ENCODE results near the gene GPS1.

GPS1 gene

DNA sequence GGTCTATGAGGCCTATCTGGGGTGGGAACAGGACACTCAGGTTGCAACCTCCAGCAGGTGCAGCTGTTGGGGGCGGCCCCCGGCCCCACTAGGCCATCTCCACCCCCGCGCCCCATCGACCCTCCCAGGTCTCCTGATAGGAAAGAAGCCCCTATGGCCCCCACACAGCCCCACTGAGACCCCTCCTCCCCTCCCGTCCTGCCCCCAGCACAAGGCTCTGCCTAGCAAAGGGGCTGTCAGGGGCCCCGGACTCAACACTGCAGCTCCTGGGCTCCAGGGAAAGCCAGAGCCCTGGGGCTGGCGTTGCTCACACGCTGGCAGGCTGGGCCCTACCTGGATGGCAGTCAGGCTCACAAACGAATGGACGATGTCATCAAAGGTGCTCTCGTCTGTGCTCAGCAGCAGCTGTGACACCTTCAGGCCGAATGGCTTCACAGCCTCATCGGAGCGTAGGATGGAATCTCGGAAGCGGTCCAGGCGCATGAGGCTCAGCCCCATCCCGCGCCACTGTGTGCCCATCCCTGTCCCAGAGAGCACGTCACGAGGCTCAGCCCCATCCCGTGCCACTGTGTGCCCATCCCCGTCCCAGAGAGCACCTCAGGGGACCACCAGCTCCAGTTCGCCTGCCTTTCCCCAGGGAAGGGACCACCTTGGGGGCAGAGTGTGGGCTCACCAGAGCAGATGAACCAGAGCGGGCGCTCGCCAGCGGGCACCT is 39.0 kb downstream of the GPS1 start:
- no peak for DNase-seq (ENCODE audit: low spot score)

DNA sequence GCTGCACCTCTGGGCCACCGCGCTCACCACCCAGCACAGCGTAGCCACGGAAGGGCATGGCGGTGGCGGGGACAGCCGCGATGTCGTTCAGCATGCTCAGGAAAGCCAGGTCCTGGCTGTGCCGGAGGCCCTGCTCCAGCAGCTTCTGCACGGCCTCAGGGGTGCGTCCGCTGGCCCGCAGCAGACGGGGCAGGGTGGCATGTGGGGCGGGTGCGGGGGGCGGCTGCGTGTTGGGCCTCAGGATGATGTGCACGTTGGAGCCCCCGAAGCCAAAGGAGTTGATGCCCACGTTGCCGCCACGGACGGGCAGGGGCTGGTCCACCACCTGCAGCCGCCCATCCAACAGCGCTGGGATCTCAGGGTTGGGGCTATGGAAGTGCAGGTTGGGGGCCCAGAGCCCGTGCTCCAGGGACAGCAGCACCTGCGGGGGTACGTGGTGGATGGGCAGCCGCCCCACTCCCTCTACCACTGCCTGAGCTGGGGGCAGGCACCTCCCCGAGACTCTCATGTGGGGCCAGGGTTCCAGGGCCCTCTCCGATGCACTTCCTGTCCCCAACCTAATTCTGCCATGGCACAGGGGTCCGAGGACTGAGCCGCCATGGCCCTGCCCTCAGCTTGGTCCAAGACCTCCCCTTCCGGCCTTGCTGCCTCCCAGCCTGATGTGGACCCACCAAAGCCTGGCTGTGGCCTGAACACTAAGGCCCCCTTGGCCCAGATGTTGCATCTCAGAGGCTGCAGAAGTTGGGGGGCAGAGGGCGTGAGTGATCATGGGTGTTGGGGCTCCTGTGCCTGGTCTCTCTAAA is 39.8 kb downstream of the GPS1 start:
- DNase-seq (ENCODE audit: low spot score): no peak

DNA sequence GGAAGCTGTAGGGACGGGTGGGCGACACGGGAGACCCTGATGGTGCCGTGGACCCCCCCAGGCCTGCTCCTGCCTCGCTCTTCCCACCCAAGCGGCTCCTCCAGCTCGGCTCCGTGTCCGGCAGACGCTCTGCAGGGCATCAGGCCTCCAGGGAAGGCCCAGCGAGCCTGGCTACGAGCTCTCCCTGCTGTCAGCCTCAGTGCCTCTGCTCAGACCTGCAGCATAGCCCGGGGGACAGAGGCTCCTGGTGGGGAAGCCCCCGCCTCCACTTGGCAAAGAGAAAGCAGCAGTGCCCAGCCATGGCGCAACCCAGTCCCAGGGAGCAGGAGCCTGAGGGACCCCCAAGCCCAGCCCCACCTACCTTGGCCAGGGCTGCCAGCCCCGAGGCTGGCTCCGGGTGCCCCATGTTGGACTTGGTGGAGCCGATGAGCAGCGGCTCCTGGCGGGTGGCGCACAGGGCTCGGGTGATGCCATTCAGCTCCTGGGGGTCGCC is 40.4 kb downstream of the GPS1 start:
- DNase-seq (ENCODE audit: low spot score): no peak

DNA sequence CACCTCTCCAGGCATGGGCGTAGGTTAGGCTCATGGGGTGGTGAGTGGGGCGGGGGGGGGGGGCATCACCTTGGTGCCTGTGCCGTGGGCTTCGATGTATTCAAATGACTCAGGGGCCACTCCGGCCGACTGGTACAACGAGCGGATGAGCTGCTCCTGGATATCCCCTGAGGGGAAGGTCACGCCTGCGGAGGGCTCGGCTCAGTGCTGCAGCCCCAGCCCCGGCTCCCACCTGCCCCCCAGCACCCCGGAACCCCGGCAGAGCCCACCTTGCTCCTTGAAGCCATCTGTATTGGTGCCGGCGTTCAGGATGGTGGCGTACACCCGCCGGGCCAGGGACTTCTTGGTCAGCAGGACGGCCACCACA is 40.9 kb downstream of the GPS1 start:
- no peak for DNase-seq (ENCODE audit: low spot score)

DNA sequence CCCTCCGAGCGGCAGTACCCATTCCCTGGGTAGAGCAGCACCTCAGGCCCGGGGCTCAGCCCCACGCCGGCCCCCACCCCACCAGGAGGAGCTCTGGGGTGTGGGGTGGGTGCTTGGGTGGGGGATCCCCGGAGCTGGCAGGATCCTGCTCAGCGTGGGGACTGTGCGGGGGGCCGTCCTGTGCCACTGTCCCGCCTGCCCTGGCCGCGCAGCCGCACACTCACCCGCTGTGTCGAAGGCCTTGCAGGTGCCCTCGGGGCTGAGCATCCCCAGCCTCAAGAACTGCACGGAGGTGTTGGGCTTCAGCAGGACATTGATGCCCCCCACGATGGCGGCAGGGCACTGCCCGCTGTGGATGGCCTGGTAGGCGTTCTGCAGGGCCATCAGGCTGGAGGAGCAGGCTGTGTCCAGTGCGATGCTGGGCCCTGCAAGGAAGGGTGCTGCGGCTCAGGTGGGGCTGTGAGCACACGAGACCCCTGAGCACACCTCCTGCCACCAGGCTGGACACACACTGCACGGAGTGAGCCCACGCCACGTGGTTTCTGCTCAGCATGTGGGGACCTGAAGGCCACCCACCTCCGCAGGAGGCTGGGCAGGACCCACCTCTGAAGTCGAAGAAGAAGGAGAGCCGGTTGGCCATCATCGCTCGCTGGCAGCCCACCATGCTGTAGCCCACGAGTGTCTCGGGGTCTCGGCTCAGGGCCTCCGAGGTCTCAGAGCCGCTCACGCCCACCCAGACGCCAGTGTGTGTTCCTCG is 41.5 kb downstream of the GPS1 start:
- no peak for DNase-seq (ENCODE audit: low spot score)

DNA sequence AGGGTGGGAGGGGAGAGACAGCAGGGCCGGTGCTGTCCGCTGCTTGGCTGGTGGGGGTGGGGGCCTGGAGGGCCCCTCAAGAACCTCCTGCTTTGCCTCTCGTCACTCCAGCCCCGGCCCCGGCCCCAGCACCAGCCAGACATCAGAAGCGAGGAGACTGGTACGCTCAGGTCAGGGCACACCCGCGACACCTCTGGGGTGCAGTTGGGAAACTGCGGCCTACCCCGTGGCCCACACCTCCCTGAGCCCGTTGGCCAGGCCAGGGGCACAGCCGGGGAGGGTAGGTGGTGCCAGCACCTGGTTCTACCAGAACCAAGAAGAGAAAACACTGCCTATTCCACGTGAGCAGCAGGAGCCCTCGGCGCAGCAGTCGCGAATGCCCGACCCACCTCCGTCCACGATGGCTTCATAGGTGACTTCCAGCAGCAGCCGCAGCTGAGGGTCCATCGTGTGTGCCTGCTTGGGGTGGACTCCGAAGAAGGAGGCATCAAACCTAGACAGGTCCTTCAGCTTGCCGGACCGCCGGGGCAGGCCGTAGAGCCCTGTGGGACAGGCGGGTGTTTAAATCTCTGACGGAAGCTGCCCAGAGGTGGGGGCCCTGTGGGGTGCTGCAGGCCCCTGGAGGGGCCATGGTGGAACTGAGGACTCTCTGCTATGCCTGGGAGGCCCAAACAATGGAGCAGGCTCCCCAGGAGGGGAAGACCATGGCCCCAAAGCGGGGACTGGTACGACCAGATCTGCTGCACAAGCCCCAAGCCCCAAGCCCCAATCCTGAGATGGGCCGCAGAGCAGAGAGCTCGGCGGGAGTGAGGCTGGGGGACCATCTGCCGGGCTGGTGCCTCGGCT is 43.5 kb downstream of the GPS1 start:
- no peak for DNase-seq (ENCODE audit: low spot score)

DNA sequence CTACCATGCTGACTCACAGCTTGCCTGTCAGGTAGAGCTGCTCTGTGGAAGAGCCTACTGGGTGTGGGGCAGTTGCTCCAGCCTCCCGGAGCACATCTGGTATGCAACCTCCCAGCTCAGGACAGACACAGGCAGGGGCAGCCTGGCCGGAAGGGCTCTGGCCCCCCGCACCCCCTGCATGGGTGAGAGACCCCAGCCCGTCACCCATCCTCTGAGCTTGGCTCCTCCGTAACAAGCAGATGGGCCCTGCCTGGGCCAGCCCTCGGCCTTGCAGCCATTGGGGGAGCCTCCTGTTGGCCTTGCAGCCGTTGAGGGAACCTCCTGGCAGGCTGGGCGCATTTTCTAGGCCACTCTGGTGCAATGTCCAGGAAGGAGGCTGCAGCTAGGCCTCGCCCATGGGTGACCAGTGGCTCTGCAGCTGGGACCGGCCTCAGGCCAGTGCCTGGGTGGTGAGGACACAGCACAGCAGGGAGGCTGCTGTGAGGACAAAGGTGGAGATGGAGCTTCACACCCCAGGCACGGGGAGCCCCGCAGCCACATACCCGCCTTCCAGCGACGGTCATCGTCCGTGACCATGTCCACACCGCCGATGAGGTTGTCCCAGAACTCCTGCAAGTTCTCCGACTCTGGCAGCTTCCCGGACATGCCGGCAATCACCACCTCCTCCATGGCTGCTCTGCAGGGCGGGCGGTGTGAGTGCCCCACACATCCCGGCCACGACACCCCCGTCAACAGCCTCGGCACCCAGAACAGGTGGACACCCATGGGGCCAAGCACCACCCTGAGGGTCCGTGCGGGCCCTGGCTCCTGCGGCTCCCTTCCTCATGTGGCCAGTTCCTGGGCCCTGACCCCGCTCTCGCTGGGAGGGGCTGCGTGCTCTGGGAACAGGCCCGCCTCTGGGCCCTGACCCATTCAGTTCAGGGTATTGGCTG is 44.3 kb downstream of the GPS1 start:
- DNase-seq (ENCODE audit: low spot score): no peak

DNA sequence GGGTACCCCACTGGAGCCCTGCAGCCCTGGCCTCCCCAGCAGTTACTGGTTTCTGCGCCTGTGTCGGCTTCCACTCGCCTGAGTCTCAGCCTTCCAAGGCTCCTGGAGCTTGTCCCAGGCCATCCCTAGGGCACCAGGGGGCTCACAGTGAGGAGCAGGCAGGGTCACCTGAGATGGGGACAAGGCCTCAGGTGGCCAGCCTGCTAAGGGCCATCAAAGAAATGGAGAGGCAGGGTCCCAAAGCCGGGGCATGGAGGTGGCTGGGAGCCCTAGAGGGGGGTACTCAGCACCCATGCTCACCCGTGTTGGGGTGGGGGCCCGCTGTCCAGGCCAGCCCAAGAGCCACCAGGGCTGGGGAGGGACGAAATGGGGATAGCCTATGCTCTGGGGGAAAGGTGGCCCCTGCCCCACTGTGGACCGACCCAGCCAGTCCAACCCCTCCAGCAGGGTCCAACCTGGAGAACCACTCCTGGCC is 45.0 kb downstream of the GPS1 start:
- no peak for DNase-seq (ENCODE audit: low spot score)

DNA sequence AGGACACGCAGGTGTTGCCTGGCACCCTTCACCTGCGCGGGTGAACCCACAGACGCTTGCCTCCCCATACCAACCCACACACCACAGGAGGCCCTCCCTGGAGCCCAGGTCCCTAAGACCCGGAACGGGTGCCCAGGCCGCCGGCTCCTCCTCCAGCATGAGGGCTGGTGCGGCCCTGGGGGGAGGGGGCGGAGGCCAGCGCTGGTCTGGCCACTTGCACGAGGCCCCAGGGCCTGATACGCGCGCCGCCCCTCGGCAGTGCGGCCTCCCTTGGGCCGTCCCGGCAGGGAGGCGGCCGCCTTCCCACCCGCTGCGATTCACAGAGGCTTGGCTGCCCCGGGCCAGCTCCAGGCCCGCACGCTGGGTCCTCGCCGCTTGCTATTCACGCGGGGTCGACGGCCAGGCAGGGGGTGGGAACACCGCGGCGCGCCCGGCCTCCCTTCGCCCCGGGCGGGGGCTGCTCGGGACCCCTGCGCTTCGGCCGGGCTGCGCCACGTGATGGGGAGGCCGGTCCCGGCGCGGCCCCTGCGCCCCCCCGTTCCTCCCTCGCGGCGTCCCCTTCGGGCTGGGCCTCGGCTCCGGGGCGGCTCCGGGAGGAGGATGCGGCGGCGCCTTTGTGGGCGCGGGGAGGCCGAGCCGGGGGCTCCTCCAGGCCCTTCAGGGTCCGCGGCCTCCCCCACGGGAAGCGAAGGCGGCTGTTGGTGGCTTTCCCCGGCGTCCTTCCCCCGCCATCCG is 45.7 kb downstream of the GPS1 start:
- DNase-seq (ENCODE audit: low spot score): no peak

DNA sequence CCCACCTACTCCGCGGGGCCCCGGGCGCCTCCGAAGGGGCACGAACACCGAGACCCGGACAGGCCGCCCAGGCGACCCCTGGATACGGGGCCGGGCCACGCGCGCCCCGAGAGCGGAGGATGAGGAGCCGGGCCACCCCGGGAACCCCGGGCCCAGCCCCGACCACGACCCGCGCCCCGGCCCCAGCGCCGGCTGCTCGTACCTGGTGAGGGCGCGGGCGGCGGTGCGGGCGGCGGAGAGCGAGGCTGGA is 46.1 kb downstream of the GPS1 start:
- no peak for DNase-seq (ENCODE audit: low spot score)

DNA sequence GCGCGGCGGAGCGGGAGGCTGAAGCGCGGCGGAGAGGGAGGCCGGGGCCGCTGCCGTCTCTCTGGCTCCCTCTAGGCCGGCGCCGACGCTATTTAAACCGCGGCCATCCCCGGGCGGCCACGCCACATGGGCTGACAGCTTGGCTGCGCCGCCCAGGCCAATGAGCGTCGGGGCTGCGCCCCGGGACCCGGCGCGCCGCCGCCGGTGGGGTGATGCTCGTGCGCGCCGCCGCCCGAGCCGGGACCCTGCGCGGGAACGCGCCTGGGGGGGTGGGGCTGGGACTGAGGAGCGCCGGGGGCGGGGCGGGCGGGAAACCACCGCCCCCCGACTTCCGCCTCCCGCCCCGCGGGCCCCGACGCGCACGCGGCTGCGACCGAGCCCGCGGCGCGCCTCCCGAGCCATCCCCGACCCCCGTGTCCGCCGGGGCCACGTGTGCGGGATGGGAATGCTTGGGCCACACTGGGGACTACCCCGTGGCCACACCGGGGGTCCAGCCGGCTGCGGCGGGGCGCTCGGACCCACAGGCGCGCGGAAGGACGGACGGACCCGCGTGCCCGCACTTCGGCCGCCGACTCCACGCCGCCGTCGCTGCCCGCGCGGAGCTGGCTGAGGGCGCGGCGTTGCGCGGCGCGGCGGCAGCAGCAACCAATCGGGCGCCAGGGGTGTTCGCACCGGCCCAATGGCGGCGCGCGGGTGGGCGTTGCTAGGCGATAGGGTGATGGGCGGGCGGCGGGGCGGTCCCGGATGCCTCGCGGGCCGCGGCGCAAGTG is 46.7 kb downstream of the GPS1 start, which contains the start of gene FASN:
TSS of gene FASN (minus strand) at position 68 of the 770 bp plus-strand sequence. CDS start 1,791 bp downstream, outside the sequence.
- DNase-seq (ENCODE audit: low spot score): peak; percentile 96

DNA sequence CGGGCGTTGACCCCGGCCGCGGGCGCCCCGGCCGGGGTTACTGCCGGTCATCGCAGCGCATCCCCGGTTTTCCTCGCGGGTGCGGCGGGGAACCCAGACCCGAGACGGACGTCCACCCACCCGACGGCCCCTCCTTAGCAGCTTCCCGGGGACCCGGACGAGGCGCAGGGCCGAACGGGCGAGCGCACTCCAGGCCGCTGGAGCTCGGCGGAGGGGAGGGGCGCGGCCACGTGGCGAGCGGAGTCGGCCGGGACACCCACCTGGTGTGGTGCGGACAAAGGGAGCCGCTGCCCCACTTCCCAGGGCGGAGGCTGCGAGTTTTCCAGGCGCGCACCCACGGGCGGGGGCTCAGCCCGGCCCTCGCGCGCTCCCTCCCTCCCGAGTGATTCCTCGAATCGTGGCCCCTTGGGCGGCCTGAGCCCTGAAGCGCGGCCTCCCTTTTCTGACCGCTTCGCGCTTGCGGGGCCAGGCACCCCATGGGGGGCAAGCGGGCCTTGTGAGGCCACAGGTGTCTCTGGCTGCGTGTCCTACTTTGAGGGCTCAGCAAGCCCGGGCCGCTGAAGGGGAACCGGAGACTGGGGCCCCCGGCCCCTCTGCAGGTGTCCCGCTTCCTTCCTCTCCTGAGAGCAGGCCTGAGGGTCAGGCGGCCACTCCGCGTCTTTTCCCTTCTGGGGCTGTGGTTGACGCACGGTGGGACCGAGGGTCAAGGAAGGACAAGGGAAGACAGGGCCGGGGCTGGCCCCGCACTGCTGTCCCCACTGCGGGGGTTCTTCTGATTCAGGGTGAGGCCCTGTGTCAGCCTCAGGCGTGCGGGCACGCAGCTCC is 47.5 kb downstream of the GPS1 start:
- peak; percentile 69 for DNase-seq (ENCODE audit: low spot score)

DNA sequence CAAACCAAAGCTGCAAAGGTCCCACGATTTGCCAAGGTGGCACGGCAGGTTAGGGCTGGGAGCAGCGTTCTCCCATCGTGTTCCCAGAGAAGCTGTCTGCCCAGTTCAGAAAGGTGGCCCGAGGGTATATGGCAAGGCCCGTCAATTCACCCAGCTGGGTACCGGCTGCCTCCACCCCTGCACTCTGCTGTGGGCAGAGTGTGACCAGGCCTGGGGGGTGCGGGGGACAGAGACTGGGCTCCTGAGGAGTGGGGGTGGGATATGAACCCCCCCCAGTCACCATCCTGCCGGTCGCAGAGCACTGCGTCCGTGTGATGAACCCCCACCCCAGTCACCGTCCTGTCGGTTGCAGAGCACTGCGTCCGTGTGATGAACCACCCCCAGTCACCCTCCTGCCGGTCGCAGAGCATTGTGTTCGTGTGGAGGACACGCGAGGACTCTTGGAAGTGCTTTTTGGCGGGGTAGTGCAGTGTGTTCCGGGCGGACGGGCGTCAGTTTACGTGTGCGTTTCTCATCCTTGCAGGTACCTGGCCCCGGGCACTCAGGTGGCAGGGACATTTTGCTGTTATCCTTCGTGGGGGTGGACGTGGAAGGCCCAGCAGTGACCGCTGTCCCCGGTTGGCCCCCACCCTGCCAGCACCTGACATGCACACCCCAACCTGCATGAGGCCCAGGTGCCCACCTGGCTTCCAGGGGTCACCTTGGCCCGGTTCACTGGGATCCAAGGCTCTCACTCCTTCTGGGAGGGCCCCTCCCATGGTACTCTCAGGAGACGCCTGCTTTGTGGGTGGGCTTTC is 49.0 kb downstream of the GPS1 start:
- DNase-seq (ENCODE audit: low spot score): no peak

DNA sequence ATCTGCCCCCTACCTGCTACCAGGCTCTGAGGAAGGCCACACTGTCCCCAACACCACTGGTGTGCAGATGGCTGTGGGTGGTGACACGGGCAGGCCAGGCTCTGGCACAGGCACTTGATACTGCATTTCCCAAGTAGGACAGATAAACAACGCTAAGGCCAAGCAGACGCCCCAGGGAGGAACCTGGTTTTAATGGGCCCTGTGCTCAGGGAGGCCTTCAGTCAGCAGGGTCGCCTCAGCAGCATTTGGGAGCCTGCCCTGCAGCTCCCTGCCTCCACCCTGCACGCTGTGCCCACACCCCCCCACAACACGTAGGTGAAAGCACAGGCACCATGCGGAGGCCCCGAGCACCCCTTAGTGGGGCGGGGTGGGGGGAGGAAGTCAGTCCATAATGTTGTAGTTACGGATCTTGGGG is 49.6 kb downstream of the GPS1 start:
- no peak for DNase-seq (ENCODE audit: low spot score)

DNA sequence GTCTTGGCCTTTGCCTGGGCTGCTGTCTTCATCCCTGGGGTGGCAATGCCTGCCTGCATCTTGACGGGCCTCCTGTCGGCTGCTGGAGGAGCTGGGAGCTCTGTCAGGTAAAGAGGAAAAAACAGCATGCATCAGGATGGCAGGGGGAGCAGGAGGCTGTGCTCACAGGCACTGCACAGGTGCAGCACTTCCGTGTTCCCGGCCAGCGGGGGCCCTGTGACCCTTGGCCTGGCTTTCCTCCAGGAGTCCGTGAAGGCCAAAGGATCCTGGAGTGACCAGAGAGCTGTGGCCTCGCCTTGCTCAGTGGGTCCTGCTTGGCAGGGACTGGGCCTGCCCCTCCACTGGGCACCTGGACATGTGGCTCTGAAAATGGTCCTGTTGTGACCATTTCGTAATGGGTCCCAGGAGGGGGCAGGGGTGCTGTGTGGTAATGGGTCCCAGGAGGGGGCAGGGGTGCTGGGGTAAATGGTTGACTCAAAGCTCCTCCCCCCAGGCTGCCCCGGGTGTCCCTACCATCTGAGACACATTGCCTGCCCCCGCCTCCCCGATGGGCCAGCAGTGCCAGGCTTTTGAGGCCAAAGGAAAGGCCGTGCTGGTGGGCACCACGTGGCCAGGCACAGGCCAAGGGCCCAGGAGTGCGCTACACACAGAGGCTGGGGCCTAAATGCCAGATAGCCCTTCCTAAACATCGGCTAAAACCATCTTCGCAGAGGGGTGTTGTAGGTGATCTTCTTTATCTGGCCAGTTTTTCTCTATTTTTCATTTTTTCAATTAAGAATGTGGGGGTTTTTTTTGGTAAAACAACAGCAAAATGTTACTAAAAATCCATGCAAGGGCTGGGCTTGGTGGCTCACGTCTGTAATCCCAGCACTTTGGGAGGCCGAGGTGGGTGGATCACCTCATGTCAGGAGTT is 50.3 kb downstream of the GPS1 start:
- no peak for DNase-seq (ENCODE audit: low spot score)

All from NAMALWA (cell line).